ENCODE data around the gene SLC26A9.

DNA sequence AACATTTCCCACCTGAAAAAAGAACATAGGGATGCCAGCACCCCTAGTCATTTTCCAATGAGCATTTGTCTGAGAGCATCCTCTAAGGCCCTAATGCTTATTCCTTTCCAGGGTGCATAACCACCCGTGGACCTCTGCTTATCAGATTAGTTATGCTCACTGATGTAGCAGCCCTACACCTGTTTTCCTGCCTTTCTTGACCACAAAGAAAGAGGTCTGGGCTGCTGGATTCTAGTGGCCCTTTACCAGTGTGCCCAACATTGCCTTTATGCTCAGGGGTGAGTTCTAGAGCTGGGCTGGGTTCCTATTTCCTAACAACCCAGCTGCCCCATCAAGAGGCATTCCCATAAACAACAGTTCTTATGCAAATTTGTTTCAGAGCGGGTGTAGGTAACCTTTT is 73.0 kb downstream of the SLC26A9 start:
- TF ChIP-seq EZH2 (IDR thresholded peaks at IDR 0.05; ENCODE audit: low read length, unreplicated experiment): no peak
- TF ChIP-seq, protein P1, sequence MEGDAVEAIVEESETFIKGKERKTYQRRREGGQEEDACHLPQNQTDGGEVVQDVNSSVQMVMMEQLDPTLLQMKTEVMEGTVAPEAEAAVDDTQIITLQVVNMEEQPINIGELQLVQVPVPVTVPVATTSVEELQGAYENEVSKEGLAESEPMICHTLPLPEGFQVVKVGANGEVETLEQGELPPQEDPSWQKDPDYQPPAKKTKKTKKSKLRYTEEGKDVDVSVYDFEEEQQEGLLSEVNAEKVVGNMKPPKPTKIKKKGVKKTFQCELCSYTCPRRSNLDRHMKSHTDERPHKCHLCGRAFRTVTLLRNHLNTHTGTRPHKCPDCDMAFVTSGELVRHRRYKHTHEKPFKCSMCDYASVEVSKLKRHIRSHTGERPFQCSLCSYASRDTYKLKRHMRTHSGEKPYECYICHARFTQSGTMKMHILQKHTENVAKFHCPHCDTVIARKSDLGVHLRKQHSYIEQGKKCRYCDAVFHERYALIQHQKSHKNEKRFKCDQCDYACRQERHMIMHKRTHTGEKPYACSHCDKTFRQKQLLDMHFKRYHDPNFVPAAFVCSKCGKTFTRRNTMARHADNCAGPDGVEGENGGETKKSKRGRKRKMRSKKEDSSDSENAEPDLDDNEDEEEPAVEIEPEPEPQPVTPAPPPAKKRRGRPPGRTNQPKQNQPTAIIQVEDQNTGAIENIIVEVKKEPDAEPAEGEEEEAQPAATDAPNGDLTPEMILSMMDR (conservative IDR thresholded peaks at IDR 0.05; ENCODE audit: low read depth, low read length): no peak
